Thoracic aorta (tissue), 2 donors: ENCODE results near the gene CDH23. TPM values are rescaled to one million over a fixed set of nuclear protein-coding genes. Genes with fewer than 3 reads are reported as not detected.

Experiments
- ATAC-seq: fragments of 150-250 bp; one replicate; pipeline ENCODE4 v1.8.0; 2017; ENCODE audit warnings: low read depth; ENCODE audit not compliant: insufficient number of reproducible peaks, low FRiP score
- DNase-seq: peaks from one replicate; pipeline ENCODE4 v3.0.0-alpha.2; 2020; ENCODE audit warnings: low spot score
- H3K27ac ChIP-seq, 2 donors: fragments of 200-600 bp; sonication (generic); 1 replicate in 1 of 2; 2 replicates in 1 of 2; pipeline ENCODE4 v1.5.1; 2016; ENCODE audit warnings: mild to moderate bottlenecking in 2 of 2, moderate library complexity in 2 of 2
- H3K27me3 ChIP-seq: fragments of 200-600 bp; sonication (generic); replicated peaks from 2 replicates; pipeline ENCODE4 v1.6.0; 2016; ENCODE audit warnings: mild to moderate bottlenecking; ENCODE audit not compliant: insufficient read depth
- H3K36me3 ChIP-seq: fragments of 200-600 bp; sonication (generic); one replicate; pipeline ENCODE4 v1.5.1; 2016
- H3K4me1 ChIP-seq, 2 donors: fragments of 200-600 bp; sonication (generic); 1 replicate in 1 of 2; 2 replicates in 1 of 2; pipeline versions ENCODE4 v1.5.1 to v1.6.0; 2016; ENCODE audit warnings: low read depth in 2 of 2, mild to moderate bottlenecking in 1 of 2; ENCODE audit not compliant: control insufficient read depth in 1 of 2
- H3K4me3 ChIP-seq: fragments of 200-600 bp; sonication (generic); 2 replicates; pipeline ENCODE4 v1.5.1; 2016; ENCODE audit warnings: mild to moderate bottlenecking
- H3K9me3 ChIP-seq: fragments of 200-600 bp; sonication (generic); 2 replicates; pipeline ENCODE4 v1.5.1; 2016
- total RNA-seq, 2 donors: library from RNA; depleted of rRNA; stranded (reverse); fragments of >200 nt; gene quantifications; one replicate each; pipeline versions ENCODE4 v1.1.0 to v1.2.3, GENCODE V29; 2016
- TF ChIP-seq, protein P1 (sequence below): fragments of 200-600 bp; sonication (generic); IDR thresholded peaks from one replicate; pipeline ENCODE4 v1.5.1; 2019; ENCODE audit warnings: antibody characterized with exemption

The CDH23 gene
- total RNA-seq, 2 donors from 2014 or later: 10.6 to 10.8 TPM

- peak overlapping the region; percentile 80 for H3K4me3 ChIP-seq
- no peaks in the 10 kb centered on the region for H3K27me3 ChIP-seq
- peak overlapping the region; percentile 93 to 98 for H3K27ac ChIP-seq
- peaks cover 50 to 65% of the 10 kb centered on the region in 2 donors for H3K4me1 ChIP-seq
- peak; percentile 61 for DNase-seq
- TF ChIP-seq, protein P1, sequence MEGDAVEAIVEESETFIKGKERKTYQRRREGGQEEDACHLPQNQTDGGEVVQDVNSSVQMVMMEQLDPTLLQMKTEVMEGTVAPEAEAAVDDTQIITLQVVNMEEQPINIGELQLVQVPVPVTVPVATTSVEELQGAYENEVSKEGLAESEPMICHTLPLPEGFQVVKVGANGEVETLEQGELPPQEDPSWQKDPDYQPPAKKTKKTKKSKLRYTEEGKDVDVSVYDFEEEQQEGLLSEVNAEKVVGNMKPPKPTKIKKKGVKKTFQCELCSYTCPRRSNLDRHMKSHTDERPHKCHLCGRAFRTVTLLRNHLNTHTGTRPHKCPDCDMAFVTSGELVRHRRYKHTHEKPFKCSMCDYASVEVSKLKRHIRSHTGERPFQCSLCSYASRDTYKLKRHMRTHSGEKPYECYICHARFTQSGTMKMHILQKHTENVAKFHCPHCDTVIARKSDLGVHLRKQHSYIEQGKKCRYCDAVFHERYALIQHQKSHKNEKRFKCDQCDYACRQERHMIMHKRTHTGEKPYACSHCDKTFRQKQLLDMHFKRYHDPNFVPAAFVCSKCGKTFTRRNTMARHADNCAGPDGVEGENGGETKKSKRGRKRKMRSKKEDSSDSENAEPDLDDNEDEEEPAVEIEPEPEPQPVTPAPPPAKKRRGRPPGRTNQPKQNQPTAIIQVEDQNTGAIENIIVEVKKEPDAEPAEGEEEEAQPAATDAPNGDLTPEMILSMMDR: no peak
- no peaks in the 10 kb centered on the region for H3K9me3 ChIP-seq
- no peaks in the 10 kb centered on the region for H3K36me3 ChIP-seq
- peak; percentile 62 for ATAC-seq
These were observed 375.3 kb downstream of the CDH23 start for GRCh38 chr10:71771821-71772617.

- H3K4me1 ChIP-seq: peaks cover 42 to 57% of the 10 kb centered on the region in 2 donors
- DNase-seq (no peak), ATAC-seq (no peak)
- no peaks in the 10 kb centered on the region for H3K27me3 ChIP-seq
- H3K36me3 ChIP-seq: no peaks in the 10 kb centered on the region
- TF ChIP-seq, protein P1: no peak
- peak overlapping the region; percentile 80 for H3K4me3 ChIP-seq
- peak overlapping the region; percentile 93 to 98 for H3K27ac ChIP-seq
- H3K9me3 ChIP-seq: no peaks in the 10 kb centered on the region
These were observed 376.1 kb downstream of the CDH23 start for GRCh38 chr10:71772832-71773220.

GRCh38 chr10:71773221-71773971, 376.7 kb downstream of the CDH23 start, which contains the start of gene VSIR:
VSIR (minus strand) TSS chr10:71773520; CDS start chr10:71773439, 81 bp downstream.
- ATAC-seq: peak; percentile 48
- Histone ChIP-seq H3K27ac (peak within 1 kb of the TSS; percentile 93 to 98), H3K36me3 (no peaks in the 10 kb centered on the region), H3K4me3 (peak within 1 kb of the TSS; percentile 80), H3K27me3 (no peaks in the 10 kb centered on the region), H3K4me1 (peaks cover 36 to 51% of the 10 kb centered on the region in 2 donors), H3K9me3 (no peaks in the 10 kb centered on the region)
- peak; percentile 58 for DNase-seq
- TF ChIP-seq, protein P1: peak; percentile 88

GRCh38 chr10:71774916-71775702, 378.4 kb downstream of the CDH23 start:
- no peak overlapping the region for H3K27ac ChIP-seq
- no peaks in the 10 kb centered on the region for H3K9me3 ChIP-seq
- TF ChIP-seq, protein P1: no peak
- no peak overlapping the region for H3K4me3 ChIP-seq
- no peak for DNase-seq
- H3K4me1 ChIP-seq: peaks cover 24 to 37% of the 10 kb centered on the region in 2 donors
- no peaks in the 10 kb centered on the region for H3K27me3 ChIP-seq
- no peak for ATAC-seq
- H3K36me3 ChIP-seq: no peaks in the 10 kb centered on the region
